ENCODE measurements around the gene UTF1.
"Not testable (repeated sequence)": the region's sequence is repeated elsewhere in the genome, so short reads cannot be mapped to it uniquely, and the experiment has no call there.

Gene UTF1

DNA sequence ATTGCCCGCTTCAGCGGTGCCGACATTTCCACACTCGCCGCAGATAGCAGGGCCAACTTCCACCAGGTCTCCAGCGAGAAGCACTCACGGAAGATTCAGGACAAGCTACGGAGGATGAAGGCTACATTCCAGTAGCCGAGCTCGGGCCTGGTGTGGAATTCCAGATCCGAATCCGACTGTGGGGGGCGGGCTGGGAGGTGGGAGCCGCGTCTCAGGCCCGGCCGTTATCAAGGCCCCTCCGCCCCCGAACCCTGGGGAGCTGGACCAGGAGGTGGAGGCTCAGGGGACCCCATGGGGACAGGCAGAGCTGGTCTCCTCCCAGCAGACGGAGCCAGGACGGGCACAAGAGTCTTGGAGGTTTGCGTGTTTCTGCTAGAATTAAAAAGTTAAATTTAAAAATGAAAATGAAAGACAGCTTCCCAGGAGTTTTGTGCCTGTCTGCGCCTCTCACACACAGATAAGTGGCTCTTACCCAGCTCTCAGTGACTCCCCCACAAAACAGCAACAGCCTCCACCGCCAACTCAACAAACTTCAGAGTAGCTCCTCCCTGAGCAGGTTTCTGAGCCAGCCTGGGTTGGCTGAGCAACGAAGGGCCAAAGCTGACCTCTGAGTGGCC is 5.2 kb upstream of the UTF1 start:
- no peak for DNase-seq (ENCODE audit: low read depth, low spot score)
- H3K27ac ChIP-seq = no peak overlapping the region

GRCh38 chr10:133225707-133226191 is 4.3 kb upstream of the UTF1 start:
- no peak overlapping the region for H3K27ac ChIP-seq
- no peak for DNase-seq (ENCODE audit: low read depth, low spot score)

DNA sequence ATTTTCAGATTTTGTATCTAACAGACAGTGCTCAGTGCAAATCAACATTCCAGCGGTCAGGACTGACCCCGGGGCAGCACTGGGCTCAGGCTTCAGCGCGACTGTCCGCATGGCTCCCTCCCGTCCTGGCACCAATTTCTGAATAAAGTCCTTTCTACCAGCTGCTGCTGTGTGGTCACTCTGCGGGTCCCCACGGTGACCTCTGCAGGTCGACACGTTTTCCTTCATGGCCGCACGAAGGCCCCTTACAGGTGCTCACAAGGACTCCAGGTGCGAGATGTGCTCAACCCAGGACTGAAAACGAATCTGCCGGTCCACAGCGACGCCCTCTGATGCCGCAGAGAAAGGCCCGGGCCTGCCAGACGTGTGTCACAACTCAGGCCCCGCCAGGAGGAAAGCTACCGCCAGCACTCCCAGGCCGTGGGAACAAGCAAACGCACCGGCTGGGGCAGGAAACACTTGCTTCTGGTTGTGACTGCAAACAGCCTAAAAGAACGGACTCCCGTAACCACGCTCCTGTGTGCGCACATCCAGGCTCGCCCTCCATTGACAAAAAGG is 3.7 kb upstream of the UTF1 start:
- H3K27ac ChIP-seq = no peak overlapping the region
- DNase-seq (ENCODE audit: low read depth, low spot score) = no peak

- no peak for DNase-seq (ENCODE audit: low read depth, low spot score)
- no peak overlapping the region for H3K27ac ChIP-seq
Observed at GRCh38 chr10:133227256-133227655, 2.8 kb upstream of the UTF1 start.

GRCh38 chr10:133229265-133230043 is 563 bp upstream of the UTF1 start:
- H3K27ac ChIP-seq = no peak overlapping the region
- DNase-seq (ENCODE audit: low read depth, low spot score) = no peak

DNA sequence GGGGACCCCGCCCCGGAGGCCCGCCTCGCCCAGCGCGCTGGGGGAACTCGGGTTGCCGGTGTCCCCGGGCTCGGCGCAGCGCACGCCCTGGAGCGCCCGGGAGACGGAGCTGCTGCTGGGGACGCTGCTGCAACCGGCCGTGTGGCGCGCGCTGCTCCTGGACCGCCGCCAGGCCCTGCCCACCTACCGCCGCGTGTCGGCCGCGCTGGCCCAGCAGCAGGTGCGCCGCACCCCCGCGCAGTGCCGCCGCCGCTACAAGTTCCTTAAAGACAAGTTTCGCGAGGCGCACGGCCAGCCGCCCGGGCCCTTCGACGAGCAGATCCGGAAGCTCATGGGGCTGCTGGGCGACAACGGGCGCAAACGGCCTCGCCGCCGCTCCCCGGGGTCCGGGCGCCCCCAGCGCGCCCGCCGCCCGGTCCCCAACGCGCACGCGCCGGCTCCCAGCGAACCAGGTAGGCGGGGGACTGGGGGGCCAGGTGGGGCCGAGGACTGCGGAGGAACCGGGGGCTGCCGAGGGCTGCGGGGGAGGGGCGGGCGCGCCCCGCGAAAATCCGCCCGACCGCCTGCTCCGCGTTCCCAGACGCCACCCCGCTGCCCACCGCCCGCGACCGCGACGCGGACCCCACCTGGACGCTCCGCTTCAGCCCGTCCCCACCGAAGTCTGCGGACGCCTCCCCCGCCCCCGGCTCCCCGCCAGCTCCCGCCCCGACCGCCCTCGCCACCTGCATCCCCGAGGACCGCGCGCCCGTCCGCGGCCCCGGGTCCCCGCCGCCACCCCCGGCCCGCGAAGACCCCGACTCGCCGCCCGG is 574 bp downstream of the UTF1 start:
- DNase-seq (ENCODE audit: low read depth, low spot score) = no peak
- H3K27ac ChIP-seq = no peak overlapping the region

GRCh38 chr10:133231244-133231945 is 1.4 kb downstream of the UTF1 start:
- no peak for DNase-seq (ENCODE audit: low read depth, low spot score)
- no peak overlapping the region for H3K27ac ChIP-seq

DNA sequence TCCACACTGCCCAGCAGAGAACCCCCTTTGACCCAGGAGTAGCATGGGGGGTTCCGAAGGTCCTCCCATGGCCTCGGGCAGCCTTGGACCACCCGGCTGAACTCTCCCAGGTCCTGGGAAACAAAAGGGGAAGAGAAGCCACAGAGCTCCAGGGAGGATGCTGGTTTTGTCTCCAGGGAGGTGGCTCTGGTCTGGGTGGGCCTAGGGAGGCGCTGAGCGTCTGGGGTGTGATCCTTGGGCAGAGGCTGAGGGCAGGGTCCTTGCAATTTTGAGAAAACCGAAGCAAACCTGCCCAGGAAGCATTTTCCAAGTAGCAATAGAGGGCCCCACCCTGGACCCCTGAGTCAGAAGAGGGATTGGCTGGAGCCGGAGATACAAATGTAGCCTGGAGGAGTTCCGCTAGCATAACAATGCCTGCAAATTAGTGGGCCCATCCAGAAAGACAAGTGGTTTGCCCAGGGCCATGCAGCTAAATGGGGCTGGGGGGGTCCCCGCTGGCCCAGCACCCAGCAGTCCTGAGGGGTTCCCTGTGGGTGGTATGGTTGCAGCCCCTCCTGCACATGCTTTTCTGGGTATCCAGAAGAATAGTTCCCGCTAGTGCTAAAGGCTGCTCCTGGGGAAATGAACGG is 2.0 kb downstream of the UTF1 start:
- no peak overlapping the region for H3K27ac ChIP-seq
- DNase-seq (ENCODE audit: low read depth, low spot score) = no peak

DNA sequence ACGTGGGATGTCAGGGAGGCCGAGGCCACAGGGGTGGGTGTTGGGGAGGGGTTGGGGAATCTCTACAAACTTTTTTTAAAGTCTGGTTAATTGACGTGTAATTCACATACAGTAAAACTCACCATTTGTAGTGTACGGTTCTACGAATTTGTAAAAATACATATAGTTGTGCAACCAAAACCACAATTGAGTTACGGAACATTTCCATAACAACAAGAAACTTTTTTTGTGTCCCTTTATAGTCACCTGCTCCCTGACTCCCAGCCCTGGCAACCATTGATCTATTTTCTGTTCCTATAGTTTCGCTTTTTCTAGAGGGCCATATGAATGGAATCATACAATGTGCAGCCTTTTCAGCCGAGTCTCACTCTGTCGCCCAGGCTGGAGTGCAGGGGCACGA is 4.8 kb downstream of the UTF1 start:
- DNase-seq (ENCODE audit: low read depth, low spot score); H3K27ac ChIP-seq: not testable (repeated sequence)

GRCh38 chr10:133235265-133235855 is 5.3 kb downstream of the UTF1 start:
- no peak for DNase-seq (ENCODE audit: low read depth, low spot score)
- H3K27ac ChIP-seq = no peak overlapping the region

- no peak for DNase-seq (ENCODE audit: low read depth, low spot score)
- no peak overlapping the region for H3K27ac ChIP-seq
Observed at GRCh38 chr10:133235932-133236331, 5.9 kb downstream of the UTF1 start.

GRCh38 chr10:133236401-133237240 is 6.6 kb downstream of the UTF1 start:
- DNase-seq (ENCODE audit: low read depth, low spot score) = no peak
- no peak overlapping the region for H3K27ac ChIP-seq

- no peak overlapping the region for H3K27ac ChIP-seq
- no peak for DNase-seq (ENCODE audit: low read depth, low spot score)
Observed at GRCh38 chr10:133237241-133237587, 7.2 kb downstream of the UTF1 start.

- no peak for DNase-seq (ENCODE audit: low read depth, low spot score)
- H3K27ac ChIP-seq = no peak within 1 kb of the TSS
Observed at GRCh38 chr10:133237588-133238465, 7.8 kb downstream of the UTF1 start, which contains the start of gene VENTX. Gene VENTX, plus strand, starts transcription at chr10:133237855. Its CDS starts 60 bp downstream, at chr10:133237915.

DNA sequence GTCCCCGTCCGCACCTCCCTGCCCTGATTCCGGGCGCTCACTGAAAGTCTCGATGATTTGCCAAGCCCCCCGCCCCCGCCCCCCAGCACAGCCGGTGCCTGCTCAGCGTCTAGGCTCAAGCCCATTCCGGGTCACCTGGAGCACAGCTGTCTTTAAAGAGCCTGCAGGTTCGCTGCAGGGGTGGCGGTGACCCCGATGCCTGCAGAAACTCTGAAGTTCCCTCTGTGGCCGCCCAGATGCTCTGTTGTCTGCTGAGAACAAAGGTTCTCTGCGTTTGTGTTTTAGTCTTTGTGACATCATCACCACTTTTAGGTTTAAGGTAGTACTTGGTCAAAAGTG is 8.4 kb downstream of the UTF1 start:
- no peak overlapping the region for H3K27ac ChIP-seq
- DNase-seq (ENCODE audit: low read depth, low spot score) = no peak

- DNase-seq (ENCODE audit: low read depth, low spot score) = no peak
Observed at GRCh38 chr10:133239990-133240389, 10.0 kb downstream of the UTF1 start.

DNA sequence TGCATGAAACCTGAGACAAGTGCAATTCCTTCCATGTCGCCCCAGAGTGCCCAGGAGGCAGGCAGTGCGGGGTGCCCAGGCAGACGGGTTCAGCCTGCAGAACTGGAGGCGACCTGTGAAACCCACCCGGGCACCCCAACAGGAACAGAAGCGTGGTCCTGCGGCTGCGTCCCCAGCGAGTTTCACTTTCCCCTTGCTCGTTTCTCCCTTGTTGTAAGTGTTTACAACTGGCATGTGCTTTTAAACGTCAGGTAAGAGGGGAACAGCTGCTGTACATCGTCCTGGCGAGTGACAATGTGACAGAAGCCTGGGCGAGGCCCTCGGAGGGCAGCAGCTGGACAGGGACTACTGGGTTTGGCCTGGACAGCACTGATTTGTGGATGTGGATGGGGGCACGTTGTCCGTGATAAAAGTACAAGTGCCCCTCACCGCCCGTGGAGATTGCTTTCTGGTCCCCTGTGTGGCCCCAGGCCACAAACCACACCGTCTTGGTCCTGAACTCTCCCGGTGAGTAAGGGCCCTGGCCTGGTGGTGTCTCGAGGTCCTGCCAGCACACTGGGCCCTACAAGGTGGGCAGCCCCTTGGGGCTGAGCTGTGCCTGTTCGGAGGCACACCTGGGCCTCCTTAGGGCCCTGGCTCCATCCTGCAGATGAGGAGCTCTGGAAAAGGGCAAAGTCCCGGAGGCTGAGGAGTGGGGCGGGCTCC is 11.6 kb downstream of the UTF1 start:
- no peak for DNase-seq (ENCODE audit: low read depth, low spot score)

More at GRCh38 chr10:133239990-133240389, 10.0 kb downstream of the UTF1 start:
- H3K27ac ChIP-seq = no peak overlapping the region

More for the DNA sequence above, 11.6 kb downstream of the UTF1 start:
- no peak overlapping the region for H3K27ac ChIP-seq
